Measurements from ENCODE around the gene FRMD4A. TPM values are rescaled to one million over a fixed set of nuclear protein-coding genes. Genes with fewer than 3 reads are reported as not detected.

Gene FRMD4A
- total and polyA plus RNA-seq, 12 donors, result 17.4 to 43.4 (median 30.3) TPM

GRCh38 chr10:13907570-13907969 is 423.2 kb downstream of the FRMD4A start:
- H3K27me3 ChIP-seq, result no peaks in the 10 kb centered on the region
- no peak for ATAC-seq
- peaks cover 0 to 17% (median 4%) of the 10 kb centered on the region in 9 donors for H3K4me1 ChIP-seq
- DNase-seq, result no peak
- H3K27ac ChIP-seq, result no peak overlapping the region
- H3K9me3 ChIP-seq, result peaks cover 0 to 16% (median 0%) of the 10 kb centered on the region in 11 donors
- 85 to 86% methylated on average over 6 of the region's 6 CpGs for WGBS, 2 donors
- intact Hi-C loops (cut with DNase I), result no loop called here
- H3K36me3 ChIP-seq, result no peaks in the 10 kb centered on the region
- no peak for TF ChIP-seq CTCF (IDR thresholded peaks at IDR 0.05)
- no peak overlapping the region for H3K4me3 ChIP-seq

GRCh38 chr10:13905281-13905680 is 425.4 kb downstream of the FRMD4A start:
- TF ChIP-seq CTCF (IDR thresholded peaks at IDR 0.05), result no peak
- Histone ChIP-seq H3K4me1 (peaks cover 0 to 12% (median 4%) of the 10 kb centered on the region in 9 donors), H3K4me3 (no peak overlapping the region), H3K27ac (peak overlapping the region in 1 of 10 donors; percentile 39), H3K9me3 (peaks cover 0 to 10% (median 0%) of the 10 kb centered on the region in 11 donors), H3K36me3 (no peaks in the 10 kb centered on the region), H3K27me3 (no peaks in the 10 kb centered on the region)
- DNase-seq (no peak), ATAC-seq (no peak)
- WGBS, 2 donors, result 93 to 98% methylated on average over 1 of the region's 1 CpG
- intact Hi-C loops (cut with DNase I), result no loop called here

- ATAC-seq (peak in 5 of 8 donors; percentile 29 to 48 (median 46)), DNase-seq (no peak)
- H3K4me3 ChIP-seq, result no peak overlapping the region
These were observed 426.7 kb downstream of the FRMD4A start for GRCh38 chr10:13904064-13904463.

GRCh38 chr10:13902868-13903587 is 427.7 kb downstream of the FRMD4A start:
- Histone ChIP-seq H3K27ac (no peak overlapping the region), H3K27me3 (no peaks in the 10 kb centered on the region), H3K4me1 (peaks cover 0 to 8% (median 0%) of the 10 kb centered on the region in 9 donors), H3K9me3 (peaks cover 0 to 8% (median 0%) of the 10 kb centered on the region in 11 donors), H3K36me3 (no peaks in the 10 kb centered on the region), H3K4me3 (no peak overlapping the region)
- intact Hi-C loops (cut with DNase I), result no loop called here
- no peak for TF ChIP-seq CTCF (IDR thresholded peaks at IDR 0.05)
- DNase-seq, result no peak
- WGBS, 2 donors, result 91 to 95% methylated on average over 6 of the region's 6 CpGs
- no peak for ATAC-seq

More at GRCh38 chr10:13904064-13904463, 426.7 kb downstream of the FRMD4A start:
- no peak overlapping the region for H3K27ac ChIP-seq
- no peaks in the 10 kb centered on the region for H3K27me3 ChIP-seq
- no peaks in the 10 kb centered on the region for H3K36me3 ChIP-seq
- H3K9me3 ChIP-seq, result peaks cover 0 to 12% (median 0%) of the 10 kb centered on the region in 11 donors
- intact Hi-C loops (cut with DNase I), result no loop called here
- 46 to 58% methylated on average over 16 of the region's 16 CpGs for WGBS, 2 donors
- TF ChIP-seq CTCF (IDR thresholded peaks at IDR 0.05), result no peak
- H3K4me1 ChIP-seq, result peaks cover 0 to 12% (median 4%) of the 10 kb centered on the region in 9 donors

All from heart right ventricle (tissue), 16 donors.